SW 1271 (cell line): ENCODE measurements around the gene ARHGDIB.

Experiments used
- DNase-seq, 2 experiments: peaks; one replicate each; lab custom pipeline; 2025; lab: John Stamatoyannopoulos, UW

Gene ARHGDIB

GRCh38 chr12:14930299-14930698 is 31.1 kb downstream of the ARHGDIB start:
- no peak for DNase-seq

GRCh38 chr12:14928931-14929330 is 32.5 kb downstream of the ARHGDIB start:
- no peak for DNase-seq

GRCh38 chr12:14927267-14927666 is 34.1 kb downstream of the ARHGDIB start:
- no peak for DNase-seq

GRCh38 chr12:14924541-14924940 is 36.9 kb downstream of the ARHGDIB start:
- DNase-seq, result no peak

- no peak for DNase-seq
Measured at GRCh38 chr12:14923944-14924343, 37.5 kb downstream of the ARHGDIB start.

GRCh38 chr12:14921218-14921617 is 40.2 kb downstream of the ARHGDIB start:
- DNase-seq, result no peak

- DNase-seq, result no peak
Measured at GRCh38 chr12:14920475-14921126, 40.8 kb downstream of the ARHGDIB start.

GRCh38 chr12:14919455-14919854 is 41.9 kb downstream of the ARHGDIB start:
- no peak for DNase-seq

GRCh38 chr12:14915736-14916135 is 45.7 kb downstream of the ARHGDIB start:
- no peak for DNase-seq

GRCh38 chr12:14913381-14913781 is 48.0 kb downstream of the ARHGDIB start:
- no peak for DNase-seq

- no peak for DNase-seq
Measured at GRCh38 chr12:14911131-14911530, 50.3 kb downstream of the ARHGDIB start.

GRCh38 chr12:14910090-14910915 is 51.1 kb downstream of the ARHGDIB start:
- DNase-seq, result no peak

- no peak for DNase-seq
Measured at GRCh38 chr12:14907953-14908352, 53.4 kb downstream of the ARHGDIB start.

- DNase-seq, result no peak
Measured at GRCh38 chr12:14906114-14906513, 55.3 kb downstream of the ARHGDIB start.

- no peak for DNase-seq
Measured at GRCh38 chr12:14905269-14906004, 56.0 kb downstream of the ARHGDIB start.

GRCh38 chr12:14904854-14905253 is 56.5 kb downstream of the ARHGDIB start:
- no peak for DNase-seq

GRCh38 chr12:14903386-14904098 is 57.9 kb downstream of the ARHGDIB start:
- no peak for DNase-seq

- no peak for DNase-seq
Measured at GRCh38 chr12:14902465-14902864, 58.9 kb downstream of the ARHGDIB start.

- DNase-seq, result no peak
Measured at GRCh38 chr12:14901228-14901562, 60.2 kb downstream of the ARHGDIB start.

GRCh38 chr12:14900521-14901227 is 60.7 kb downstream of the ARHGDIB start:
- DNase-seq, result no peak

- no peak for DNase-seq
Measured at GRCh38 chr12:14896521-14897169, 64.8 kb downstream of the ARHGDIB start.
